ENCODE results near the gene FAM174C. TPM values are rescaled to one million over a fixed set of nuclear protein-coding genes. Genes with fewer than 3 reads are reported as not detected.

FAM174C gene
- total and polyA plus RNA-seq, 2 of the 8 experiments (the other 6 are each of a cell fraction or from before 2014, with no cell fraction given), result 44.5 to 125 TPM

GRCh38 chr19:1291761-1292418 lies 16.6 kb downstream of the FAM174C start:
- Histone ChIP-seq H2BK5ac (ENCODE audit: low read depth, low read length) (no peak overlapping the region), H3K18ac (ENCODE audit: extremely low read depth, low read length) (no peak overlapping the region), H4K20me1 (replicated peaks in 1 of 2; ENCODE audit: control insufficient read depth in 1 of 2, insufficient read depth in 2 of 2, low read length in 2 of 2) (peaks cover 7 to 8% of the 10 kb centered on the region in 2 experiments), H2BK15ac (ENCODE audit: low read length) (no peak overlapping the region), H4K91ac (replicated peaks; ENCODE audit: insufficient read length, low read length) (no peak overlapping the region), H3K23me2 (ENCODE audit: low read depth, low read length) (peaks cover 2% of the 10 kb centered on the region; the same call in 1 of the 2 replicates), H3K14ac (ENCODE audit: insufficient read length) (no peak overlapping the region), H3K27me3 (replicated peaks in 1 of 4; ENCODE audit: control insufficient read depth in 3 of 4, extremely low read depth in 1 of 4, insufficient read depth in 3 of 4, low read length in 3 of 4) (peaks cover 0 to 2% (median 1%) of the 10 kb centered on the region in 4 experiments; a peak in 2 of 7 replicates), H3K56ac (replicated peaks; ENCODE audit: insufficient read length, low read depth, low read length) (no peak overlapping the region), H3K4me1 (replicated peaks in 1 of 4; ENCODE audit: control insufficient read depth in 3 of 4, insufficient read depth in 4 of 4, low read length in 3 of 4) (peaks cover 0 to 8% (median under 1%) of the 10 kb centered on the region in 4 experiments; a peak in 4 of 7 replicates), H3K36me3 (ENCODE audit: control insufficient read depth in 2 of 4, insufficient read depth in 4 of 4, low read length in 3 of 4) (no peaks in the 10 kb centered on the region), H3K79me1 (ENCODE audit: low read depth, low read length) (peaks cover 2% of the 10 kb centered on the region; the same call in 1 of the 2 replicates), H2BK120ac (replicated peaks; ENCODE audit: low read depth, low read length) (no peak overlapping the region), H3K9ac (replicated peaks in 1 of 4; ENCODE audit: extremely low read depth in 1 of 4, low read depth in 3 of 4, low read length in 3 of 4) (no peak overlapping the region), H3K4me2 (ENCODE audit: insufficient read depth in 1 of 2, low read depth in 2 of 2, low read length in 2 of 2) (no peak overlapping the region), H3K4me3 (ENCODE audit: extremely low read depth in 1 of 4, insufficient read depth in 2 of 4, low read depth in 3 of 4, low read length in 4 of 4) (no peak overlapping the region), H4K5ac (ENCODE audit: insufficient read length, low read depth, low read length) (no peak overlapping the region), H3K9me3 (ENCODE audit: insufficient read depth in 2 of 2, low read depth in 1 of 2, low read length in 1 of 2) (no peaks in the 10 kb centered on the region), H3K27ac (ENCODE audit: low read depth, low read length) (no peak overlapping the region), H4K8ac (ENCODE audit: extremely low read depth, insufficient read depth, low read length) (no peak overlapping the region), H3K4ac (replicated peaks; ENCODE audit: insufficient read length, low read depth, low read length) (no peak overlapping the region), H3K23ac (ENCODE audit: insufficient read length) (no peak overlapping the region), H2BK12ac (ENCODE audit: low read depth, low read length) (no peak overlapping the region), H3K79me2 (ENCODE audit: control insufficient read depth in 1 of 2, insufficient read depth in 2 of 2, low read length in 2 of 2) (no peaks in the 10 kb centered on the region), H2AK5ac (ENCODE audit: low read depth, low read length) (no peak overlapping the region; the same call in 1 of the 2 replicates), H2AFZ (ENCODE audit: low read length) (no peak overlapping the region), H2BK20ac (ENCODE audit: low read length) (no peak overlapping the region)
- CTCF ChIA-PET (ENCODE audit: partially characterized antibody), result interaction anchor here (0.5 to 0.7 kb wide), 2 partner anchors 25 to 185 kb away, joined by 3 read pairs; no protein-coding TSS in a partner anchor
- WGBS, 2 experiments (ENCODE audit: extremely low coverage in 1 of 2, insufficient coverage in 1 of 2, insufficient read length in 1 of 2, insufficient replicate concordance in 2 of 2, low coverage in 1 of 2, low lambda C conversion rate in 2 of 2, missing lambda C conversion rate in 1 of 2), result 85% methylated on average over 25 of the region's 25 CpGs; no CpG with 5 or more reads in 1 of the 2 experiments
- FAIRE-seq, result no peak
- POLR2A ChIA-PET (ENCODE audit: partially characterized antibody), result interaction anchor here (0.8 to 2.5 kb wide), 3 partner anchors 19 to 175 kb away, joined by 3 to 16 read pairs (median 5); partner anchors contain the start of gene CIRBP
- TF ChIP-seq CHD1 (IDR thresholded peaks at IDR 0.05; ENCODE audit: low read depth, low read length), result no peak
- no peak for TF ChIP-seq JUN (IDR thresholded peaks at IDR 0.05; ENCODE audit: low read depth, low read length)
- no peak for TF ChIP-seq ZNF274 (IDR thresholded peaks at IDR 0.05; ENCODE audit: borderline replicate concordance, extremely low read depth, low read length)
- no peak for TF ChIP-seq PHF8 (conservative IDR thresholded peaks at IDR 0.05; ENCODE audit: low read depth, low read length)
- TF ChIP-seq POLR2A (IDR thresholded peaks at IDR 0.05; ENCODE audit: control extremely low read depth in 1 of 2, low read depth in 2 of 2, low read length in 2 of 2), result no peak
- TF ChIP-seq SRF (IDR thresholded peaks at IDR 0.05; ENCODE audit: low read depth, low read length), result no peak
- no peak for DNase-seq (ENCODE audit: low read depth in 1 of 2, low spot score in 2 of 2)

Measured in H1 (cell line).